ENCODE measurements around the gene PRSS16. TPM values are rescaled to one million over a fixed set of nuclear protein-coding genes. Genes with fewer than 3 reads are reported as not detected.

The PRSS16 gene
- total RNA-seq, 4 donors from 2014 or later = 0.84 to 2.5 TPM; not detected in 2

DNA sequence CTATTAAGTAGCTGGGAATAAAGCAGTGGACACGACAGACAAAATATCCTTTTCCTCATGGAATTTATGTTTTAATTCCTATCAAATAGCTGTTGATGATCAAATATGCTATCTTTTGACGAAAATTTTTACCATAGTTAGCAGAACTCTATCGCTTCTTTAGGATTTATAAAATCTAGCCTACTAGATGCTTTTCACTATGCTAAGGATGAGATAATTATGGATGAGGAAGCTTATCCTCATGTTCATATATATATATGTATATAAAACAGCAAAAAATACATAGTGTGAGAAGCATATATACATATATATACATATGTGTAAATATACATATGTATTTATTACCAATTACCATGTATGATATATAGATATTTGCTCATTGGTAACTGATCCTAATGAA, 12.9 kb upstream of the PRSS16 start:
- no peak for TF ChIP-seq CTCF (IDR thresholded peaks at IDR 0.05)
- DNase-seq (ENCODE audit: low spot score) (no peak), ATAC-seq (ENCODE audit: low FRiP score) (no peak)

- no peak for TF ChIP-seq CTCF (IDR thresholded peaks at IDR 0.05)
- ATAC-seq (ENCODE audit: low FRiP score) (no peak), DNase-seq (ENCODE audit: low spot score) (no peak)
These were observed 10.3 kb upstream of the PRSS16 start for GRCh38 chr6:27237089-27237803.

- DNase-seq (ENCODE audit: low spot score) = no peak
- no peak for TF ChIP-seq CTCF (IDR thresholded peaks at IDR 0.05)
- no peak for ATAC-seq (ENCODE audit: low FRiP score)
These were observed 9.2 kb upstream of the PRSS16 start for GRCh38 chr6:27238010-27238983.

DNA sequence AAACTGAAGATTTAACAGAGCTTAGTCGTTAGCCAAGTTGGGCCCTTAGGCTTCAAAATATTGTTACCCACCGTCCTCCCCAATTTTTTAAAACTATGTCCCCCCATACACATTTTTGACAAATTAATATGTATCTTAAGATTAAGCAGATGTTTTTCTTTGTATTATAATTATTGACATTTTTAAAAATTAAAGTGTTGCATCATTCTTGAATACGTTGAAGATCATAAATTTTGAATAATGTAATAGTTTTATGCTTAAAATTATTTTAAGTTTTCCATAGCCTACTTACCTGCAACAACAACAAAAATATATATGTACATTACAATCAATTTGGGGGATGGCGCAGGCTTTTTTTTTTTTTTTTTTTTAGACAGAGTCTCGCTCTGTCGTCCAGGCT, 8.2 kb upstream of the PRSS16 start:
- ATAC-seq (ENCODE audit: low FRiP score) = no peak

DNA sequence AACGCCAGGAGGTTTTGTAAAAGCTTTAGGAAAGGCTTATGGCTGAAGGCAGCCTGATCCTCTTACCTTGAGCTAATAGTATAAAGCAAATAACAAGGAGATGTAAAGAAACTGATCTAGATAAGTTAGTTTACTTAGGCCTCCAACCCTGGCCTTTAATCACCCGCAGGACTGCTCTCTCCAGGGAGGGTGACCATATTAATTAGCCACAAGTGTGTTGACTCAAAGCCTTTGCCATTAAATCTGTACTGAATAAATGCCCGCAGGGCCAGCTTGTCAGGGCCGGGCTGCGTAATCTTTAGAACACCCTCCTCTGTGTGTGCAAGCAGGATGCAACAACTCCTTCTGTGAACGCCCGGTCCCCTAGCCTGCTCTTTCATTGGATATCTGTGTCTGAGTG, 6.1 kb upstream of the PRSS16 start:
- DNase-seq (ENCODE audit: low spot score) (no peak), ATAC-seq (ENCODE audit: low FRiP score) (no peak)
- TF ChIP-seq CTCF (IDR thresholded peaks at IDR 0.05) = no peak

More for the DNA sequence above, 8.2 kb upstream of the PRSS16 start:
- no peak for DNase-seq (ENCODE audit: low spot score)
- no peak for TF ChIP-seq CTCF (IDR thresholded peaks at IDR 0.05)

- no peak for TF ChIP-seq CTCF (IDR thresholded peaks at IDR 0.05)
- ATAC-seq (ENCODE audit: low FRiP score) = no peak
- no peak for DNase-seq (ENCODE audit: low spot score)
These were observed 4.8 kb upstream of the PRSS16 start for GRCh38 chr6:27242589-27243265.

Data from omental fat pad (tissue), 4 donors.